Muscle of arm (tissue), 14 donors: ENCODE measurements around the gene LAMP5. TPM values are rescaled to one million over a fixed set of nuclear protein-coding genes. Genes with fewer than 3 reads are reported as not detected.

Source experiments
- DNase-seq: peaks from one replicate; pipeline ENCODE4 v3.0.0-alpha.2; 2013
- long read RNA-seq, 11 donors: transcript quantifications; one replicate each; lab custom pipeline, GENCODE V29; 2026
- polyA plus RNA-seq, 12 donors: library from polyadenylated mRNA; unstranded; fragments of 120-200 nt; gene quantifications; one replicate each; pipeline ENCODE4 v1.2.1, GENCODE V29; 2013; ENCODE audit not compliant: insufficient read length in 12 of 12

The LAMP5 gene, protein sequence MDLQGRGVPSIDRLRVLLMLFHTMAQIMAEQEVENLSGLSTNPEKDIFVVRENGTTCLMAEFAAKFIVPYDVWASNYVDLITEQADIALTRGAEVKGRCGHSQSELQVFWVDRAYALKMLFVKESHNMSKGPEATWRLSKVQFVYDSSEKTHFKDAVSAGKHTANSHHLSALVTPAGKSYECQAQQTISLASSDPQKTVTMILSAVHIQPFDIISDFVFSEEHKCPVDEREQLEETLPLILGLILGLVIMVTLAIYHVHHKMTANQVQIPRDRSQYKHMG
- polyA plus RNA-seq: 1 to 10 TPM in 2 of 12 donors, under 1 TPM in 8, not detected in 2; 0.15 to 1.6 (median 0.34) TPM
- long read RNA-seq, donor 1, partial matches to known transcripts: 13 of 15 reads
- long read RNA-seq, donor 1, other reads (novel, unspliced or antisense): 0 of 15 reads
- long read RNA-seq, donor 2: 0 reads
- long read RNA-seq, donor 3: 0 reads
- long read RNA-seq, donor 4: 0 reads
- long read RNA-seq, donor 5: 0 reads
- long read RNA-seq, donor 6: 0 reads
- long read RNA-seq, donor 7: 0 reads
- long read RNA-seq, donor 8: 0 reads
- long read RNA-seq, donor 9: 0 reads
- long read RNA-seq, donor 10: 0 reads
- long read RNA-seq, donor 11, partial matches to known transcripts: 0 of 1 reads
- long read RNA-seq, donor 11, other reads (novel, unspliced or antisense): 0 of 1 reads

DNA sequence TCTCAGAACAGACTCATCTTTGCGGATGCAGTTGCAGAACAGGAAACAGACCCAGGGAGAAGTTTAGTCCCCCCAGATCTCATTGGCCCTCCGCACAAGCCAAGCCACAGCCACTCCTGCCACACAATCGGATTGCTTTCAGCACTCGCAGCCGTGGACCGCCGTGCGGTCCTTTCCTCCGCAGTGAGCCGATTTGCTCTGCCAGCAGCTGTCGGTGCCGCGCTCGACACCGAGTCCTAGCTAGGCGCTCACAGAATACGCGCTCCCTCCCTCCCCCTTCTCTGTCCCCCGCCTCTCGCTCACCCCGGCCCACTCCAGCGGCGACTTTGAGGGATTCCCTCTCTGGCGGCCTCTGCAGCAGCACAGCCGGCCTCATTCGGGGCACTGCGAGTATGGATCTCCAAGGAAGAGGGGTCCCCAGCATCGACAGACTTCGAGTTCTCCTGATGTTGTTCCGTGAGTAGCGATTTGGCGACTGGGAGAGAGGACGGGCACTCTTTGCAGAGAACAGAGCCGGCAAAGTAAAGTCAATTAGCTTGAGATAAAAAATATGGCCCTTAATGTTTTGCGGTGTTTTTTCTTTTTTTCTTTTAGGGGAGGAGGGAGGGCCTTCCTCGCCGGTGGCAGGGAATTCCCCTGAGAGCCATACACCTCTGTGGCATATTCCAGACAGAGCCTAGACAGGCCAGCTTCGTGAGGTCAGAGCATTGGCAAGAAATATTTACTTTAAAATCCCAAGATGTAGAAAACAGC lies at the start of gene LAMP5:
Gene LAMP5 (plus strand): TSS at position 130 of the 753 bp plus-strand sequence. CDS start 263 bp downstream, at position 393.
- peak; percentile 26 for DNase-seq

DNA sequence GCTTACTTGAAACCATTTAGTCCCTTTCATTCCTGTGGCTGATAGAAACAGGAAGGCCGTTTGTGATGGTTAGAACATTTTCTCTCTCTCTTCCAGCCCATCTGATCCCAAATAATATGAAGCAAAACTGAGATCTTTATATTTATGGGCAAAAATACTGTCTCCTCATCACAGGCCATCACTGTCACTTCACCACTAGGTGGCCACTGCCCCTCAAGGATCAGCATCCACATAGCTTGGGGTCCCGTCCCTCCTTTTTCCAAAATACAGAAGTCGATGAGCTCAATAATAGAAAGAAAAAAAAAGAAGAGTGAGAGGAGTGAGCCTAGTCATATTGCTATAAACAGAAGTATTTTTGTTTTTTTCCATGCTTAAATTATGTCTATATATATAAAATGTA lies 46.4 kb upstream of the LAMP5 start:
- no peak for DNase-seq

GRCh38 chr20:9474835-9475415 lies 39.5 kb upstream of the LAMP5 start:
- DNase-seq: no peak

DNA sequence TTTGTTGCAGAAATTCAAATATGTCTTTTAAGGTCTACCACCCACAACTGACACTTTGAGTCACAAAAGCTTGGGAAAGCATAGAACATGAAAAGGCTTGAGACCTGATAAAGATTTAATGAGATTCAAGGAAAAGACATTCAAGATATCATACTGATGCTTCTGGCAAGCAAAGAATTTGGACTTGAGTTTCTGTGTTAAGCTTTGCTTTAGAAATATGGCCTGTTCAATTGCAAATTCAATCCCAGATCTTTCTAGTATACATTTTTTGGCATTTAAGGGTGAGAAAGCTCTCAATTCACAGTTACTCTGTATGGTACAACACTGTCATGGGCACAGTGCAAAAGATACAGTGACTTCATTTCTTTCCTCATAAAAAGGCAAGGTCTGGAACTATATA lies 38.9 kb upstream of the LAMP5 start:
- no peak for DNase-seq

- no peak for DNase-seq
Measured at GRCh38 chr20:9476174-9476573, 38.2 kb upstream of the LAMP5 start.

- no peak for DNase-seq
Measured at GRCh38 chr20:9476637-9477036, 37.8 kb upstream of the LAMP5 start.

- DNase-seq: no peak
Measured at GRCh38 chr20:9478771-9479170, 35.6 kb upstream of the LAMP5 start.

DNA sequence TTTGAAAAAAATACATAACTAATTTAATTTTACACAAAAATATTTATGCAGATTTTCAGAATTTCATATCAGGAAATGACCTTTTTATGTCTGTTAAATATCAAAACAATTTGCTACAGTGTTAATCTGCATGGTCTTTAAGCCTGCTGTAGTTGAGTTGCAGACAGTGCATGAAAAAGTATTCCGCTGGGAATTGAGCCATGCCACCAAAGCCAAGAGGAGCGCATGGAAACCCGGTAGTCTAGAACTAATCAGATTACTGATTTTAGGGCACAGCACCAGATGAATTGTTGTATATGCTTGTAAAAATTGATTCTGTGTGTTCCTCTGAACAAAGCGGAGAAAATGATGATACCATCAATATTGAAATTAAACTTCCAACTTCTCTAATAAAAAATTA lies 34.3 kb upstream of the LAMP5 start:
- DNase-seq: no peak

DNA sequence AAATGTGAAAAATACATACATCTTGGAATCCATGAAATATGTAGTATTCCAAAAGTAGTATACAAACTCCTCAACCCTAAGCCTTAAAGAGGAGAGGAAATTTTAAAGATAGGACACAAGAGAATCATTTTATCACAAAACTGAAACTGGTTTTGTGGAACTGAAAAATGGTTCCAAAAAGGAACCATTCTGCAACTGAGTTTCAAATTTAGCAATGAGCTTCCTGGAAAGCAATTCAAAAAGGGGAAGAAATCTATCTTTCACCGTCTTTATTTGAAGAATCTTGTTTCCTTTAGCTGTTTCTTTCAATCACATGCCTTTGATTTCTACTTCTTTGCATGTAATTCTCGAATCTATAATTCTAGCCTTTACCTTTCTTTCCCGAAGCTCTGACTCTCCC lies 32.2 kb upstream of the LAMP5 start:
- DNase-seq: no peak

DNA sequence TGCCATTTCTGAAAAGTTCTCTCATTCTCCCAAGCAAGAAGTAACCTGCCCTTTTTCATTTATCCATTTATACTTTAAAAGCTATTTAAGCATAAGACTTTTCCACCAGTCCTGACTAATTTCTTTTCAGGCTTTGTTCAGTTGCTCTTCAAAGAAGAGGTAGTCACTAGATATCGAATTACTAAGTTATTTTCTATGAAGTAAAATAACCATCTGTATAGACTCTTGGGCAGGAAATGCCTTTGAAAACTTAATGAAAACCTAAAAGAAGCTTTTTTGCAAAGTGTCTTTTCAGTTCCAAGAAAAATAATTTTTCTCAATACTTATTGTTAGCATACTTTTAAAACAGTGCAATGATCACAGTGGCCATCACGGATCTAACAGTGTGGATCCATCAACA lies 31.3 kb upstream of the LAMP5 start:
- DNase-seq: no peak

- DNase-seq: no peak
Measured at GRCh38 chr20:9485614-9486340, 28.6 kb upstream of the LAMP5 start.

GRCh38 chr20:9487231-9487630 lies 27.2 kb upstream of the LAMP5 start:
- DNase-seq: no peak

DNA sequence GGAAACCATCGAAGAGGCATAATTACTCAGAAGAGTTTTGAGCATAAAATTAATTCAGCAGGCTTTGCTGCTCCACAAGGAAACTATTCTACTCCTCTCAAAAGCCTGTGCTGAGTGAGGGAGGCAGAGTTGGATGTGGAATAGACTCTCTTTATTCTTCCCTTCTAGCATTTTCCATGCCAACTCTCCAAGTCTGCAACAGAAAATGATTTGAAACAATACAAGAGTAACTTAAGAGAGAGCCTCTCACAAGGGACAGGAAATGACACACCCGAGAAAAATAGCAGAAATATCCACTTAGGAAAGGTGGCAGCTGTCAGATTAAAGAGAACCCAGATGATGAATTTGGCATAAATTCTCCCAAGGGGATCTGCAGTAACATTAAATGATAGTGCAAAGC lies 26.3 kb upstream of the LAMP5 start:
- DNase-seq: no peak

GRCh38 chr20:9490161-9490560 lies 24.2 kb upstream of the LAMP5 start:
- DNase-seq: no peak

- no peak for DNase-seq
Measured at GRCh38 chr20:9490631-9491030, 23.8 kb upstream of the LAMP5 start.

DNA sequence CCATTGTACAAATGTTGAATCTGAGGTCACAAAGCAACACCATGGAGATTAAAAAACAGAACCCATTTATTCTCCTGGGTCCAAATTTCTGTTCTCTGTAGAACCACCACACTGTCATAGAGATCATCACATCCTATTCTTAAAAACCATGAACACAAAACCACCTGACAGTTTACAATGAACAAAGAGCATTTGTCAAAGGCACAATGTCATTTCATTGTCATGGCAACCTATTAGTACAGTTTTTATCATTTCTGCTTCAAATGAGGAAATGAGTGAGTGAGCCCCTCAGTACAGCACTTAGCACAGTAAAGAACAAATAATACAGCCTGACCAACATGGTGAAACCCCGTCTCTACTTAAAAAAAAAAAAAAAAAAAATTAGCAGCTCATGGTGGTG lies 23.1 kb upstream of the LAMP5 start:
- no peak for DNase-seq

DNA sequence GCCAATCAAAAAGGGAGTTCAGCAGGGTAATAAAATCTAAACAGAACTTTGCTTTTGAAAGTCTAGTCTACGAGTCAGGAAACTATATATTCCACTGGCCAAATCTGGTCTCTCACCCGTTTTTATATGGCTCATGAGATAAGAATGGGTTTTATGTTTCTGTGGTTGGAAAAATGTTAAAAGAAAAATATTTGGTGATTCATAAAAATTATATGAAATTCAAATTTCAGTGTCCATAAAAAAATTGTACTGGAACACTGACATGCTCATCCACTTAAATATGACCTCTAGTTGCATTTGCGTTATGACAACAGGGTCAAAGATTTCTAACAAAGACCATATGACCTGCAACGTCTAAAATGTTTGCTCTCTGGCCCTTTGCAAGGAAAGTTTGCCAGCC lies 22.3 kb upstream of the LAMP5 start:
- DNase-seq: no peak

DNA sequence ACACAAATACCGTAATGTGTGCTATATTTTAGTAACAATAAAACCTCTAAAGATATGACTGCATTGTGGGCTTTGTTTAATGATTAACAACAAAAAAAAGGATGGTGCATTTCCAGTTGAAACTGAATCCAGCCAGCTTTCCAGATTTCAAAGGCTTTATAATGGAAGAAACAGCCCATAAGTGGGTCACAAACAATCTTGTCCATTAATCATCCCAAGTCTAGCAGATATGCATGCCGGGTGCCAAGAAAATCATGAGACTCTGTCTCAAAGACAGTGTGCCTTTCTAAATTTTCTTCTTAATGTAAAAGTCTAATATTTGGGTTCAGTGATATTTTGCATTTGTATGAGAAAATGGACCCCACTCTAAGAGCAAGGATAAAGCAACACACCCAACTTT lies 20.6 kb upstream of the LAMP5 start:
- DNase-seq: no peak

- DNase-seq: no peak
Measured at GRCh38 chr20:9495701-9496100, 18.7 kb upstream of the LAMP5 start.

DNA sequence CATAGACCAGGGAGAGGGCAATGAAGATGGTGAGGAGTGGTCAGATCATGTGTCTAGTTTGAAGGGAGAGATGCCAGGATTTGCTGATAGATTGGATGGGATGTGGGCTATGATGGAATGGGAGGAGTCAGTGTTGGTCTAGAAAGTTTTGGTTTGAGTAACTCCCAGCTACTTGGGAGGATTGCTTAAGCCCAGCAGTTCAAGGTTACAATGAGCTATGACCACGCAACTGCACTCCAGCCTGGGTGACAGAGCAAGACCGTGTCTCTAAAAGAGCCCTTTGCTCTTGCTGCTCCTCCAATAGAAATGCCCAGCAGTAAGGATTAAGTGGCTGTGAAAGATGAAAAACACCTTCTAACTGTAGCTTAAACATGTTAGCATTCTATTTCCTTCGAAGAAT lies 18.2 kb upstream of the LAMP5 start:
- no peak for DNase-seq

GRCh38 chr20:9498322-9498721 lies 16.1 kb upstream of the LAMP5 start:
- no peak for DNase-seq
